ENCODE measurements around the gene CDY2A.
"Not testable (repeated sequence)": the region's sequence is repeated elsewhere in the genome, so short reads cannot be mapped to it uniquely, and the experiment has no call there.

- not testable (repeated sequence) for TF ChIP-seq YY1 (IDR thresholded peaks at IDR 0.05; ENCODE audit: insufficient read depth, insufficient read length); ZNF274 (IDR thresholded peaks at IDR 0.05; ENCODE audit: low read depth, low read length); SUZ12 (IDR thresholded peaks at IDR 0.05; ENCODE audit: extremely low read depth, insufficient read depth, insufficient read length)
These were observed 30.9 kb downstream of the CDY2A start for GRCh38 chrY:18056473-18056872.

Data from NT2/D1 (cell line).